ENCODE measurements around the gene NLRP13. TPM values are rescaled to one million over a fixed set of nuclear protein-coding genes. Genes with fewer than 3 reads are reported as not detected.
"Not testable (repeated sequence)": the region's sequence is repeated elsewhere in the genome, so short reads cannot be mapped to it uniquely, and the experiment has no call there.

The NLRP13 gene
- total RNA-seq, 4 donors from 2014 or later, result not detected

DNA sequence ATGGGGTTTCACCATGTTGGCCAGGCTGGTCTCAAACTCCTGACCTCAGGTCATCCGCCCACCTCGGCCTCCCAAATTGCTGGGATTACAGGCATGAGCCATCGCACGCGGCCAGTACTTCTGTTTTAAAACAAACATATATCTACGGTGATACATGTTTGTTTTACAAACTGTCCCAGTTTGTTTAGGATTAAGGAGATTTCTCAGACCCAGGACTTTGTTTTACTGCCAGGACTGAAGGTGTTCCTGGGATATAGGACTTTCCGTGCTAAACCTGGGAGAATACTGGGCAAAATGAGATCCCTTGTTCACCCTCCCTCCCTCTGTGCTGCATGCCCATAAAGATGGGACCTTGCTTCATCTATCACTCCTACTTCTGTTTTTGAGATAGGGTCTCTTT is 24.3 kb upstream of the NLRP13 start:
- ATAC-seq (ENCODE audit: low FRiP score) (no peak), DNase-seq (ENCODE audit: low spot score) (no peak)
- TF ChIP-seq, protein P1, sequence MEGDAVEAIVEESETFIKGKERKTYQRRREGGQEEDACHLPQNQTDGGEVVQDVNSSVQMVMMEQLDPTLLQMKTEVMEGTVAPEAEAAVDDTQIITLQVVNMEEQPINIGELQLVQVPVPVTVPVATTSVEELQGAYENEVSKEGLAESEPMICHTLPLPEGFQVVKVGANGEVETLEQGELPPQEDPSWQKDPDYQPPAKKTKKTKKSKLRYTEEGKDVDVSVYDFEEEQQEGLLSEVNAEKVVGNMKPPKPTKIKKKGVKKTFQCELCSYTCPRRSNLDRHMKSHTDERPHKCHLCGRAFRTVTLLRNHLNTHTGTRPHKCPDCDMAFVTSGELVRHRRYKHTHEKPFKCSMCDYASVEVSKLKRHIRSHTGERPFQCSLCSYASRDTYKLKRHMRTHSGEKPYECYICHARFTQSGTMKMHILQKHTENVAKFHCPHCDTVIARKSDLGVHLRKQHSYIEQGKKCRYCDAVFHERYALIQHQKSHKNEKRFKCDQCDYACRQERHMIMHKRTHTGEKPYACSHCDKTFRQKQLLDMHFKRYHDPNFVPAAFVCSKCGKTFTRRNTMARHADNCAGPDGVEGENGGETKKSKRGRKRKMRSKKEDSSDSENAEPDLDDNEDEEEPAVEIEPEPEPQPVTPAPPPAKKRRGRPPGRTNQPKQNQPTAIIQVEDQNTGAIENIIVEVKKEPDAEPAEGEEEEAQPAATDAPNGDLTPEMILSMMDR (IDR thresholded peaks at IDR 0.05), result no peak

DNA sequence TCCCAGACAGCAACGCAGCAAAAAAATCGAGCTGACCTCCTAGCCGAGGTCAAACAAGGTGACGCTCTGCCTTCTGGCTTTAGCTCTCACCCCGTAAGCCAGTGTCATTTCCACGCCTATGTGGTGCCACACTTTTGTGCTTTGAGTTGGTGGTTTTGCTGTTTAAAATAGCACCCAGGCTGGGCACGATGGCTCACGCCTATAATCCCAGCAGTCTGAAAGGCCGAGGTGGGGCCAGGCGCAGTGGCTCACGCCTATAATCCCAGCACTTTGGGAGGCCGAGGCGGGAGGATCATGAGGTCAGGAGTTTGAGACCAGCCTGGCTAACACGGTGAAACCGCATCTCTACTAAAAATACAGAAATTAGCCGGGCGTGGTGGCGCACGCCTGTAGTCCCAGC is 18.4 kb upstream of the NLRP13 start:
- DNase-seq (ENCODE audit: low spot score); ATAC-seq (ENCODE audit: low FRiP score): not testable (repeated sequence)

DNA sequence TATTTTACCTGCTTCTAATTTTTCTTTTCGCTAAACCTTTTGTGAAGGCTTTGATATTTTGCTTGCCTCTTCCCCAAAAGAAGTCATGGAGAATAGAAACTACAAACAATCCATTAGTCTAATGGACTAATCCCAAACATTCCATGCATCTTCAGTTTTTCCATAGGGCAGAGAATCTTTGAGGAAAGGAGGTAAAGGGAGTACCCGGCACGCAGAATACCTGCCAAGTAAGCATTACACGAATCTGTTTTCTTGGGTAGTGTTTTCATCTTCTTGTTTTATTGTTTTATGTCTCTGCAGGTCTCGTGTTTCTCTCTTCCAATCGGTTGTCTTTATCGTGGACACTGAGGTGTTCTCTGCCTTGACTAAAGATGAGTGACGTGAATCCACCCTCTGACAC is 15.4 kb upstream of the NLRP13 start, which contains the start of gene NLRP8:
Gene NLRP8 (plus strand): TSS at position 301 of the 400 bp plus-strand sequence.
- DNase-seq (ENCODE audit: low spot score) (no peak), ATAC-seq (ENCODE audit: low FRiP score) (no peak)
- TF ChIP-seq, protein P1 (IDR thresholded peaks at IDR 0.05), result no peak

DNA sequence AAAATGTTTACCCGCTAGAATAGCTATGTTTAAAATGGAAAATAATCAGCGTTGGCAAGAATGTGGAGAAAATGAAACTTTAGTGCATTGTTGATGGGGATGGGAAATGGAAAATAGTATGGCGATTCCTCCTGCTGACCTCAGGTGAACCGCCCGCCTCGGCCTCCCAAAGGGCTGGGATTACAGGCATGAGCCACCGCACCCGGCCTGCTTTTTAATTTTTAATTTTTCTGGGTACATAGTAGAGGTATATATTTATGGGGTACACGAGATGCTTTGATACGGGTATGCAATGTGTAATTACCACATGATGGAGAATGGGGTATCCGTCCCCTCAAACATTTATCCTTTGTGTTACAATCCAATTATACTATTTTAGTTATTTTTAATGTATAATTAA is 8.2 kb upstream of the NLRP13 start:
- TF ChIP-seq, protein P1 (IDR thresholded peaks at IDR 0.05), result no peak

DNA sequence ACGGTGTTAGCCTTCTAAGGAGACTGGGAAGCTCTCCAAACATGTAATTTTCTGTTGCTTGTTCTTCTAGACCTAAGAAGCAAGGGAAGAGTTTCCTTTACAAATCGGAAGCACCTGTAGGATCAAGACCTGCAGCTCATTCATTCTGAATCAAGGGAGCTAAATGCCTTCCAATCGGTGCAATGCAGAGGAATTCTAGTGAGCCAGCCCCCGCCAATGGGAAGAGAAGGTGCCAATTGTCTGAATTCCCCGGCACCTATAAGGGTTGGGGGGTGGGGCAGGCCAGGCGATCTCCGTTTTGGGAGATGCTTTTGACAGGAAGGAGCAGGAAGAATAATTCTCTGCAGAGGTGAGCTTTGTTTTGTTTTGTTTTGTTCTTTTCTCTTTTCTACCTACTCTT is 7.1 kb upstream of the NLRP13 start:
- ATAC-seq (ENCODE audit: low FRiP score) (no peak), DNase-seq (ENCODE audit: low spot score) (no peak)

More for the DNA sequence above, 8.2 kb upstream of the NLRP13 start:
- DNase-seq (ENCODE audit: low spot score) (no peak), ATAC-seq (ENCODE audit: low FRiP score) (no peak)

DNA sequence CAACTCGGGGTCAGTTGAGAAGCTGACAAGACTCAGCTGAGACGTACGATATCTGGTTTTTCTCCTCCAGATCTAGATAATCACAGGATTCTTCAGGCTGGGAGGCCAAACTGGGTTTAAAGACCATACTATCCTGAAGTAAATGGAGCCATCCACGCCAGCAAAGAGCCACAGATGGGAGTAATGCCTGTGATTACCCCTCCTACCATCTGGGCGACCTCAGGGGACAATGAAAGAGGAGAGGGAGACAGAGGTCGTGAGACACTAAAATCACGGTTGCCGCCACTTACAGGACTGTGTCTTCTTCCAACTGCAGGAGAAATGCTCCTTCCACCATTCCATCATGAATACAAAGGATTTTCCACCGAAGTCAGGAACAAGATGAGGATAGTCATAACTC is 3.1 kb upstream of the NLRP13 start:
- no peak for DNase-seq (ENCODE audit: low spot score)

More for the DNA sequence above, 7.1 kb upstream of the NLRP13 start:
- TF ChIP-seq, protein P1 (IDR thresholded peaks at IDR 0.05), result no peak

DNA sequence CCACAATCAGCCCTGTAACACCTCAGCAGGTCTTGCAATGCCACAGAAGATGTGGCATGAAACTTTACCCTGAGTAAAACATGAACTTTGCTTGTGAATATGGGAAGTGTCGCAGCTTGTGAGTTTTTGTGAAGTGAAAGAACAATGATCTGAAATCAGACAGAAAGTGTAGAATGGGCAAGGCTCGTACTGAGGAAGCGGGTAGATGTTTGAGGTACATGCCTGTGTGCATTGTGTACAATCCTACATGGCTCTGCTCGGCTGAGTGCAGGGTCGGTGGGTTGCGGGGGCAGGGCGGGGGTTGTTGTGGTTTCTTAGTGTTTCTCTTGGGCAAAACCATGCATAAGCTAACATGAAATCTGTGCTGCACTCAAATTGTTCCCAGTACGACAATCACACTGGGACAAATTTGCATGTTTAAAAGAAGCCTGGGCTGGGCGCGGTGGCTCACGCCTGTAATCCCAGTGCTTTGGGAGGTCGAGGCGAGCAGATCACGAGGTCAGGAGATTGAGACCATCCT is 1.1 kb downstream of the NLRP13 start:
- DNase-seq (ENCODE audit: low spot score) (no peak), ATAC-seq (ENCODE audit: low FRiP score) (no peak)
- TF ChIP-seq, protein P1 (IDR thresholded peaks at IDR 0.05), result no peak

More for the DNA sequence above, 3.1 kb upstream of the NLRP13 start:
- ATAC-seq (ENCODE audit: low FRiP score), result no peak
- TF ChIP-seq, protein P1 (IDR thresholded peaks at IDR 0.05), result no peak

DNA sequence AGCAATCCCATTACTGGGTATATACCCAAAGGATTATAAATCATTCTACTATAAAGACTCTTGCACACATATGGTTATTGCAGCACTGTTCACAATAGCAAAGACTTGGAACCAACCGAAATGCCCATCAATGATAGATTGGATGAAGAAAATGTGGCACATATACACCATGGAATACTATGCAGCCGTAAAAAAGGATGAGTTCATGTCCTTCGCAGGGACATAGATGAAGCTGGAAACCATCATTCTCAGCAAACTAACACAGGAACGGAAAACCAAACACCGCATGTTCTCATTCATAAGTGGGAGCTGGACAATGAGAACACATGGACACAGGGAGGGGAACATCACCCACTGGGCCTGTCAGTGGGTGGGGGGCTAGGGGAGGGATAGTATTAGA is 2.9 kb downstream of the NLRP13 start:
- DNase-seq (ENCODE audit: low spot score), result not testable (repeated sequence)

More for the DNA sequence above, 2.9 kb downstream of the NLRP13 start:
- ATAC-seq (ENCODE audit: low FRiP score), result not testable (repeated sequence)
